Stimulated activated effector memory CD8-positive, alpha-beta T cell treated with anti-CD3 and anti-CD28 coated beads, Interleukin-12 subunit alpha, Interleukin-12 subunit beta, amount 100 ng/mL, for 72 hours (primary cell): ENCODE data around the gene RASGRP1.

Experiments
- ATAC-seq: fragments of 150-1000 bp; cut with Tn5 transposase; 2 replicates; pipeline ENCODE4 v1.10.0; 2021
- DNase-seq, 2 donors: peaks; one replicate each; pipeline ENCODE4 v3.0.0; 2021 to 2022; ENCODE audit warnings: low spot score in 2 of 2
- H3K27ac Mint-ChIP-seq: one replicate; pipeline ENCODE4 v1.8.0; 2022; ENCODE audit warnings: mild to moderate bottlenecking, mixed read lengths
- H3K36me3 Mint-ChIP-seq: one replicate; pipeline ENCODE4 v1.8.0; 2022; ENCODE audit warnings: mild to moderate bottlenecking, mixed read lengths
- H3K4me1 Mint-ChIP-seq: one replicate; pipeline ENCODE4 v1.8.0; 2022; ENCODE audit warnings: mixed read lengths
- H3K4me3 Mint-ChIP-seq: one replicate; pipeline ENCODE4 v1.8.0; 2022; ENCODE audit warnings: mild to moderate bottlenecking, mixed read lengths
- H3K9me3 Mint-ChIP-seq: one replicate; pipeline ENCODE4 v1.8.0; 2022; ENCODE audit warnings: mixed read lengths

RASGRP1 gene

GRCh38 chr15:38453971-38454695 lies 110.5 kb downstream of the RASGRP1 start, which contains the start of gene FAM98B:
FAM98B (plus strand) TSS chr15:38454127; CDS start chr15:38454162, 35 bp downstream.
- Mint-ChIP-seq H3K4me3 (peak within 1 kb of the TSS; percentile 91), H3K36me3 (peaks cover 14% of the 10 kb centered on the region), H3K4me1 (peaks cover 30% of the 10 kb centered on the region), H3K27ac (peak within 1 kb of the TSS; percentile 96), H3K9me3 (no peaks in the 10 kb centered on the region)
- ATAC-seq, result peak; percentile 98
- peak; percentile 94 to 99 for DNase-seq

DNA sequence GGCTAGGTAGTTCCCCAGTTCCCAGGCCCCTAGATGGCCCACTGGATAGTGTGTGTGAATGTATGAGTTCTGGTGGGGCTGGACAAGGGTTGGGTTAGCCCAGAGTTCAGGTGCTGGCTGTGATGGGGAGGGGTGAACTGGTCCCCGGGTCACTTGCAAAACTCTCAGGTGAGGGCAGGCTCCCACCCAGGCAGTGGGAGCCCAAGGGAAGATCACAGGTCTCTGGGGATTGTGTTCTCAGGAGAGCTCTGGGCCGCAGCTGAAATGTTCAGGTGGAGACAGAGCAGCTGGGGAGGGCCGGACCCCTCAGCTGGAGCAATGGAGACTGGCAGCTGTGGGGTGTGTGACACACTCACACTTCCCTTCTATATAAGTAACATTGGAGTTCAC lies 123.5 kb downstream of the RASGRP1 start:
- H3K36me3 Mint-ChIP-seq, result no peaks in the 10 kb centered on the region
- H3K9me3 Mint-ChIP-seq, result no peaks in the 10 kb centered on the region
- H3K27ac Mint-ChIP-seq, result peak overlapping the region; percentile 35
- H3K4me1 Mint-ChIP-seq, result peaks cover 7% of the 10 kb centered on the region
- H3K4me3 Mint-ChIP-seq, result no peak overlapping the region
- DNase-seq, result no peak
- no peak for ATAC-seq

DNA sequence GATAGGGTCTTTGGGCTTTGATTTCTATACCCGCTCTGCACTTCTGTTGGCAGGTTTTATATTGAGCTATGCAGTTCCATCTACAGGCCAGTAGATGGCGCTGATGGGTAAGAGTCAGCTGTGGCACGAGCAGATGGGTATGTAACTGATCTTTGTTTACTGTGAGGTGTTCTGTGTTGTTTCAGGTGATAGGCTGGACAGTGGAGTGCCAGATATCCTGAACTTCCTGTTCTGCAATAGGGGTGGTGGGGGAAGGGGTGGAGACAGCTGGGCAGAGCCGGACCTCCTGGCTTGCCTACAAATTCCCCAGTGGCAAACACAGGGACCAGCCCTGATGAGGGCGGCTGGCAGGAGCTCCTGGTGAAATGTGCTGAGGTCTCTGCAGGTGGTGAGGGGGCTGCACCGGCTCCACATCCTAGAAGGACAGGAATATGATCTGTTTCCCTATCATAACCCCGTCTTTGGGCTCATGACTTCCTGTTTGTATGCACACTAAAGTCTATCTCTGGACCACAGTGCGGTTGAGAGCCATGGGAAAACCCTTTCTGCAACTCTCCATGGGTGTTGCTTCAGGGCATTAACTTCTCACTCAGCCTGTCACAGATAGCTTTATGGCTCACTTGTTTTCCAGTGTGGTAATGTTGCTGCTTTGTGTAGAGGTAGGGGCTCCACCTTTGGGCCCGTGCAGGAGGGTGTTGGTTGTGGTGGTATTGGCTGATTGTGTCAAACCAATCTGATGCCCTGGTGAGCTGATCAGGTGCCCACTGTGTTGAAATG lies 124.1 kb downstream of the RASGRP1 start:
- peak overlapping the region; percentile 35 for H3K27ac Mint-ChIP-seq

More for the DNA sequence above, 124.1 kb downstream of the RASGRP1 start:
- Mint-ChIP-seq H3K36me3 (no peaks in the 10 kb centered on the region), H3K4me1 (peaks cover 7% of the 10 kb centered on the region), H3K9me3 (no peaks in the 10 kb centered on the region), H3K4me3 (no peak overlapping the region)
- peak; percentile 80 for ATAC-seq
- peak; percentile 31 to 64 for DNase-seq
